A549 (cell line): Measurements from ENCODE around the gene CNKSR3. TPM values are rescaled to one million over a fixed set of nuclear protein-coding genes. Genes with fewer than 3 reads are reported as not detected.

Experiments
- ATAC-seq, 2 experiments: fragments of 200-7000 bp in 1 of 2; fragments of >200 bp in 1 of 2; cut with Nextera tagmentation in 1 of 2; cut with Tn5 transposase in 1 of 2; 3 replicates each; pipeline versions ENCODE4 v1.8.0 to v1.9.1; 2018 to 2020; ENCODE audit warnings: mild to moderate bottlenecking in 1 of 2, moderate library complexity in 1 of 2
- CTCF ChIA-PET: fragments of 300-600 bp; sonication (Branson Sonifier 250); formaldehyde crosslinking; extraction: SDS; loops from one replicate; lab custom pipeline; 2021; ENCODE audit warnings: antibody characterized with exemption, inconsistent platforms; lab: Yijun Ruan, JAX
- POLR2A ChIA-PET: fragments of 350-600 bp; formaldehyde crosslinking; extraction: SDS; loops from one replicate; lab custom pipeline; 2021; ENCODE audit warnings: antibody characterized with exemption, inconsistent platforms; lab: Yijun Ruan, JAX
- DNase-seq, 2 experiments: peaks; one replicate each; pipeline versions ENCODE4 v3.0.0 to v3.0.0-alpha.2; 2011 to 2016; ENCODE audit warnings: low read depth in 1 of 2, low spot score in 1 of 2
- FAIRE-seq: peaks from 2 replicates; lab custom pipeline; 2011; peaks lifted over from hg19 to GRCh38; lab: Jason Lieb, UNC
- H3K27ac ChIP-seq, 2 experiments: fragments of >200 bp; sonication (Bioruptor Twin); formaldehyde crosslinking; 3 replicates each; pipeline ENCODE4 v1.5.1; 2016 to 2017
- H3K4me1 ChIP-seq: fragments of >200 bp; sonication (Bioruptor Twin); formaldehyde crosslinking; 3 replicates; pipeline ENCODE4 v1.6.1; 2016
- H3K4me2 ChIP-seq: fragments of >200 bp; sonication (Bioruptor Twin); formaldehyde crosslinking; 3 replicates; pipeline ENCODE4 v1.6.1; 2016
- H3K4me3 ChIP-seq: fragments of >200 bp; sonication (Bioruptor Twin); formaldehyde crosslinking; 3 replicates; pipeline ENCODE4 v1.5.1; 2016
- H3K9me3 ChIP-seq: fragments of >200 bp; sonication (Bioruptor Twin); formaldehyde crosslinking; 3 replicates; pipeline ENCODE4 v1.6.1; 2016
- CEBPB ChIP-seq, 2 experiments: fragments of >200 bp in 1 of 2; sonication (Bioruptor Twin) in 1 of 2; formaldehyde crosslinking in 1 of 2; IDR thresholded peaks; 2 replicates each; pipeline ENCODE4 v1.6.1; 2012 to 2016
- CHD2 ChIP-seq: fragments of 150-350 bp; IDR thresholded peaks from 2 replicates; pipeline ENCODE4 v1.6.1; 2014; ENCODE audit warnings: low read length; ENCODE audit not compliant: partially characterized antibody
- CHD4 ChIP-seq: fragments of 200-600 bp; sonication (generic); IDR thresholded peaks from 2 replicates; pipeline ENCODE4 v1.6.1; 2016; ENCODE audit warnings: antibody characterized with exemption, mild to moderate bottlenecking, borderline replicate concordance
- EHF ChIP-seq: fragments of 250-450 bp; sonication (Bioruptor Pico); IDR thresholded peaks from 2 replicates; pipeline ENCODE4 v1.5.0; 2020; ENCODE audit warnings: mild to moderate bottlenecking
- FOXS1 ChIP-seq: fragments of 250-450 bp; sonication (Bioruptor Pico); IDR thresholded peaks from 2 replicates; pipeline ENCODE4 v1.5.0; 2020; ENCODE audit warnings: mild to moderate bottlenecking, moderate library complexity
- HDAC2 ChIP-seq: fragments of 200-600 bp; sonication (generic); IDR thresholded peaks from 2 replicates; pipeline ENCODE4 v1.6.1; 2016
- HEYL ChIP-seq: fragments of 250-450 bp; sonication (Bioruptor Pico); IDR thresholded peaks from 2 replicates; pipeline ENCODE4 v1.8.0; 2021; ENCODE audit warnings: mild to moderate bottlenecking, moderate library complexity
- HMGXB4 ChIP-seq: fragments of 250-450 bp; sonication (Bioruptor Pico); IDR thresholded peaks from 2 replicates; pipeline ENCODE4 v1.5.0; 2021; ENCODE audit warnings: mild to moderate bottlenecking, moderate library complexity, borderline replicate concordance
- HOXB13 ChIP-seq: fragments of 250-450 bp; sonication (Bioruptor Pico); IDR thresholded peaks from 2 replicates; pipeline ENCODE4 v1.5.0; 2020; ENCODE audit warnings: low read depth, mild to moderate bottlenecking, moderate library complexity
- HOXB5 ChIP-seq: fragments of 250-450 bp; sonication (Bioruptor Pico); IDR thresholded peaks from 2 replicates; pipeline ENCODE4 v1.5.0; 2020; ENCODE audit warnings: mild to moderate bottlenecking, moderate library complexity
- JUN ChIP-seq, 2 experiments: fragments of >200 bp; sonication (Bioruptor Twin); formaldehyde crosslinking; IDR thresholded peaks; 2 replicates in 1 of 2; 3 replicates in 1 of 2; pipeline ENCODE4 v1.6.1; 2016 to 2017
- KDM1A ChIP-seq: fragments of 200-600 bp; sonication (generic); IDR thresholded peaks from 2 replicates; pipeline ENCODE4 v1.6.1; 2016; ENCODE audit warnings: low read depth, mild to moderate bottlenecking
- MYC ChIP-seq: IDR thresholded peaks from 2 replicates; pipeline ENCODE4 v1.6.1; 2012; ENCODE audit warnings: mild to moderate bottlenecking, inconsistent platforms, low read length, improper control_type of control experiment, borderline replicate concordance
- NPAS2 ChIP-seq: fragments of 250-450 bp; sonication (Bioruptor Pico); IDR thresholded peaks from 2 replicates; pipeline ENCODE4 v1.8.0; 2022; ENCODE audit warnings: mild to moderate bottlenecking, moderate library complexity, borderline replicate concordance
- NR3C1 ChIP-seq: fragments of >200 bp; sonication (Bioruptor Twin); formaldehyde crosslinking; IDR thresholded peaks from 3 replicates; pipeline ENCODE4 v1.6.1; 2017
- PBX3 ChIP-seq: IDR thresholded peaks from 2 replicates; pipeline ENCODE4 v1.6.1; 2012
- RARB ChIP-seq: fragments of 250-450 bp; sonication (Bioruptor Pico); IDR thresholded peaks from 2 replicates; pipeline ENCODE4 v1.8.0; 2021; ENCODE audit warnings: mild to moderate bottlenecking, moderate library complexity
- RCOR1 ChIP-seq: fragments of 150-350 bp; IDR thresholded peaks from 2 replicates; pipeline ENCODE4 v1.6.1; 2014; ENCODE audit warnings: antibody characterized with exemption, low read length, low read depth
- RFX5 ChIP-seq: fragments of 450-650 bp; IDR thresholded peaks from 2 replicates; pipeline ENCODE4 v1.7.1; 2014; ENCODE audit warnings: antibody characterized with exemption, mild to moderate bottlenecking, moderate library complexity
- RNF2 ChIP-seq: fragments of 200-600 bp; sonication (generic); IDR thresholded peaks from 2 replicates; pipeline ENCODE4 v1.6.1; 2016; ENCODE audit warnings: low read depth, mild to moderate bottlenecking, antibody characterized with exemption, moderate library complexity, borderline replicate concordance
- SMC3 ChIP-seq: fragments of >200 bp; sonication (Bioruptor Twin); formaldehyde crosslinking; IDR thresholded peaks from 3 replicates; pipeline ENCODE4 v1.6.1; 2018; ENCODE audit warnings: inconsistent platforms
- SREBF2 ChIP-seq: fragments of 450-650 bp; IDR thresholded peaks from 2 replicates; pipeline ENCODE4 v1.6.1; 2014; ENCODE audit warnings: mild to moderate bottlenecking, moderate library complexity
- TFCP2L1 ChIP-seq: fragments of 250-450 bp; sonication (Bioruptor Pico); IDR thresholded peaks from 2 replicates; pipeline ENCODE4 v1.5.0; 2021; ENCODE audit warnings: mild to moderate bottlenecking
- TP53 ChIP-seq: fragments of 250-450 bp; sonication (Bioruptor Pico); IDR thresholded peaks from 2 replicates; pipeline ENCODE4 v1.5.0; 2021; ENCODE audit warnings: mild to moderate bottlenecking, moderate library complexity
- USF2 ChIP-seq: fragments of 450-650 bp; IDR thresholded peaks from 2 replicates; pipeline ENCODE4 v1.6.1; 2014; ENCODE audit warnings: antibody characterized with exemption
- ZNF302 ChIP-seq: fragments of 250-450 bp; sonication (Bioruptor Pico); IDR thresholded peaks from 2 replicates; pipeline ENCODE4 v1.9.0; 2021; ENCODE audit warnings: inconsistent platforms, mild to moderate bottlenecking, moderate library complexity
- WGBS: methylation state at CpG from one replicate; pipeline ENCODE4 v1.1.6; 2017; ENCODE audit errors: missing lambda C conversion rate; 5-methylcytosine and 5-hydroxymethylcytosine counted together
- polyA plus RNA-seq, 4 experiments: library from polyadenylated mRNA; depleted of rRNA in 3 of 4; stranded (reverse); fragments of >200 nt; fragmentation: RNase III in 1 of 4; extraction: RNeasy Plus Mini Kit Qiagen cat#74134 plus additional on column Dnase treatment in 1 of 4; gene quantifications; 2 replicates in 3 of 4; 3 replicates in 1 of 4; pipeline ENCODE4 v1.2.3, GENCODE V29; 2011 to 2017
- TF ChIP-seq, protein P1 (sequence below): fragments of 150-350 bp; IDR thresholded peaks from 2 replicates; pipeline ENCODE4 v1.6.1; 2014; ENCODE audit warnings: low read depth, mild to moderate bottlenecking, low read length
- TF ChIP-seq, protein P2 (sequence below): fragments of 250-450 bp; sonication (Bioruptor Pico); IDR thresholded peaks from 2 replicates; pipeline ENCODE4 v1.5.0; 2020; ENCODE audit warnings: low read depth, mild to moderate bottlenecking, moderate library complexity

Gene CNKSR3
- polyA plus RNA-seq, 2 of the 4 experiments (the other 2 are of a cell fraction) = 2.9 to 3.5 TPM

DNA sequence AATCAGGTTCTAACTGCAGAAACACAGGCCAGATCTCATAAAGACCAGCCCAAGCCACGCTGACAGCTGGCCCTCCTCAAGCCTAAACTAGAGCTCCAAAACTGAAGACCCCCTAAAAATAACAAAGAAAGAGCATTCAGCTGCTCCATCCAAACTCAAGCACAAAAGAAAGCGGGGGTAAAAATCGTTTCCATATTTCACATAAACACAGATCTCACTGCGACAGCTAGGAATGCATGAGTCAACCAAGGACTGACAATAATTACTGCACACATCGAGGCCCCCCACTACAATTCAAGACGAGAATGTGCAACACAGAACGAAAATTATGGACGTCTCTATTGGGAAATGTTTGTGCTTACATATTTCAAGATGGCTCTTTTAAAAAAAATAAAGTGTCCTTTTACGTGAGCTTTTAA, 31.1 kb downstream of the CNKSR3 start:
- POLR2A ChIA-PET = no interaction called here
- no peaks in the 10 kb centered on the region for H3K9me3 ChIP-seq
- H3K4me2 ChIP-seq = peak overlapping the region; percentile 60
- TF ChIP-seq HOXB13 (CRISPR knock-in tag) (no peak), TFCP2L1 (CRISPR knock-in tag) (no peak), CHD4 (no peak), JUN (IDR thresholded peaks at IDR 0.05) (no peak), RCOR1 (no peak), TP53 (CRISPR knock-in tag) (no peak), RNF2 (no peak), HOXB5 (CRISPR knock-in tag) (no peak), FOXS1 (CRISPR knock-in tag) (no peak), RARB (CRISPR knock-in tag) (no peak), KDM1A (no peak), HMGXB4 (no peak), NR3C1 (no peak), SMC3 (no peak), HDAC2 (no peak), ZNF302 (CRISPR knock-in tag) (no peak), USF2 (no peak)
- TF ChIP-seq, protein P1, sequence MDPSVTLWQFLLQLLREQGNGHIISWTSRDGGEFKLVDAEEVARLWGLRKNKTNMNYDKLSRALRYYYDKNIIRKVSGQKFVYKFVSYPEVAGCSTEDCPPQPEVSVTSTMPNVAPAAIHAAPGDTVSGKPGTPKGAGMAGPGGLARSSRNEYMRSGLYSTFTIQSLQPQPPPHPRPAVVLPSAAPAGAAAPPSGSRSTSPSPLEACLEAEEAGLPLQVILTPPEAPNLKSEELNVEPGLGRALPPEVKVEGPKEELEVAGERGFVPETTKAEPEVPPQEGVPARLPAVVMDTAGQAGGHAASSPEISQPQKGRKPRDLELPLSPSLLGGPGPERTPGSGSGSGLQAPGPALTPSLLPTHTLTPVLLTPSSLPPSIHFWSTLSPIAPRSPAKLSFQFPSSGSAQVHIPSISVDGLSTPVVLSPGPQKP = no peak
- TF ChIP-seq, protein P2, sequence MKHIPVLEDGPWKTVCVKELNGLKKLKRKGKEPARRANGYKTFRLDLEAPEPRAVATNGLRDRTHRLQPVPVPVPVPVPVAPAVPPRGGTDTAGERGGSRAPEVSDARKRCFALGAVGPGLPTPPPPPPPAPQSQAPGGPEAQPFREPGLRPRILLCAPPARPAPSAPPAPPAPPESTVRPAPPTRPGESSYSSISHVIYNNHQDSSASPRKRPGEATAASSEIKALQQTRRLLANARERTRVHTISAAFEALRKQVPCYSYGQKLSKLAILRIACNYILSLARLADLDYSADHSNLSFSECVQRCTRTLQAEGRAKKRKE (CRISPR knock-in tag) = no peak
- H3K27ac ChIP-seq = peak overlapping the region in 1 of 2 experiments; percentile 56; a peak in 2 of 6 replicates
- DNase-seq = no peak
- H3K4me3 ChIP-seq = no peak overlapping the region
- no peak for FAIRE-seq
- CTCF ChIA-PET = interaction anchor here (2.1 kb wide), 1 partner anchor 21 kb away, joined by 7 read pairs; no protein-coding TSS in a partner anchor
- H3K4me1 ChIP-seq = peaks cover 29% of the 10 kb centered on the region; the same call in 2 of the 3 replicates
- WGBS = 47% methylated on average over 9 of the region's 9 CpGs
- no peak for ATAC-seq

DNA sequence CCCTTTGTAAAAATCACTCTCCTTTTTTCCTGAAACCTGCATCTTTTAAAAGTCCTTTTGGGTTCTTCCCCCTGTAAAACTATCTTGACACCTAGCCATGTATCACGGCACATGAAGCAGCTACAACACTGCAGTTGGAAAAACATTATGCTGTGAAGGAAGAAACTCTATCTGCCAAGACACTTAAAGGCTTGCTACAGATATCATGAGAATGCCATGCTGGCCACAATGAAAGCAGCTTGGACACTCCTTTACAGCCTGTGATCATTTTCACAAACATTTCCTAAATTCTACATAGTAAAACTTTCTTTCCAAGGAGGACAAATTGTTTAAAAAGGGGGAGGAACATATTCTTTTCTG, 31.8 kb downstream of the CNKSR3 start:
- ChIA-PET CTCF (interaction anchor here (2.1 kb wide), 1 partner anchor 22 kb away, joined by 7 read pairs; no protein-coding TSS in a partner anchor), POLR2A (no interaction called here)
- H3K27ac ChIP-seq = no peak overlapping the region
- peak in 1 of 2 experiments; percentile 26; a peak in 1 of 6 replicates for ATAC-seq
- no peak for FAIRE-seq
- DNase-seq = no peak
- H3K4me3 ChIP-seq = no peak overlapping the region
- WGBS = 68% methylated on average over 1 of the region's 1 CpG
- peaks cover 29% of the 10 kb centered on the region; the same call in 2 of the 3 replicates for H3K4me1 ChIP-seq
- peak overlapping the region; percentile 60 for H3K4me2 ChIP-seq
- H3K9me3 ChIP-seq = no peaks in the 10 kb centered on the region
- TF ChIP-seq SREBF2 (no peak), CHD2 (no peak), ZNF302 (CRISPR knock-in tag) (no peak), HMGXB4 (no peak), NPAS2 (CRISPR knock-in tag) (no peak), RFX5 (no peak), EHF (CRISPR knock-in tag) (no peak), HEYL (CRISPR knock-in tag) (no peak), CEBPB (IDR thresholded peaks at IDR 0.05) (no peak), PBX3 (no peak), MYC (no peak), KDM1A (no peak), JUN (IDR thresholded peaks at IDR 0.05) (no peak)
- TF ChIP-seq, protein P1 = no peak
- TF ChIP-seq, protein P2 (CRISPR knock-in tag) = no peak
